NCI-H2029 treated with DMSO at 0.1 percent for 48 hours (cell line): ENCODE results near the gene ORC1.
A peak's percentile ranks its signal among the peaks of the same experiment; 100 is the strongest.
"Not testable (repeated sequence)": the region's sequence is repeated elsewhere in the genome, so short reads cannot be mapped to it uniquely, and the experiment has no call there.

Experiments used
- DNase-seq: peaks from one replicate; lab custom pipeline; 2025; lab: John Stamatoyannopoulos, UW

ORC1 gene

DNA sequence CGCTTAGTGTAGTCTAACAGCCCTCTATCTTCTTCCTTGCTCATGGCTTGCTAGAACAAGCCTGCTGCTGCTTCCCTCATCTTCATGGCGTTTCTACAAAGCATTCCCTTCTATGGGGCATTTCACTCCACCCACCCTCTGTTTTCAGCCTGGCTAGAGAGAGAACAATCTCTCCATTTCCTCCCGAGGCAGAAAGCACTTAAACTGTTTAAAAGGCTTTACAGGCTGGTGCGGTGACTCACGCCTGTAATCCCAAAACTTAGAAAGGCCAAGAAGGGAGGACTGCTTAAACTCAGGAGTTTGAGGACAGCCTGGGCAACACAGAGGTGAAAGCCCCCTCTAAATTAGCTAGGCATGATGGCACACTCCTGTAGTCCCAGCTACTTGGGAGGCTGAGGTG lies 17.8 kb downstream of the ORC1 start:
- no peak for DNase-seq

- no peak for DNase-seq
Measured at GRCh38 chr1:52385376-52385775, 18.8 kb downstream of the ORC1 start.

DNA sequence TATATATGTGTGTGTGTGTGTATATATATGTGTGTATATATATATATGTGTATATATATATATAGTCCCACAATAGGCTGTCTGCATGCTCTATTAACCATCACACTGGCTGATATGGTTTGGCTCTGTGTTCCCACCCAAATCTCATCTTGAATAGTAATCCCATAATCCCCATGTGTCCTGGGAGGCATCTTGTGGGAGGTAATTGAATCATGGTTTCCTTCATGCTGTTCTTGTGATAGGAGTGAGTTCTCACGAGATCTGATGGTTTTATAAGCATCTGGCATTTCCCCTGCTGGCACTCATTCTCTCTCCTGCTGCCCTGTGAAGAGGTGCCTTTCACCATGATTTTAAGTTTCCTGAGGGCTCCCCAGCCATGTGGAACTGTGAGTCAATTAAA lies 34.4 kb downstream of the ORC1 start:
- DNase-seq: not testable (repeated sequence)

- DNase-seq: peak; percentile 66
Measured at GRCh38 chr1:52368383-52369172, 35.6 kb downstream of the ORC1 start.

DNA sequence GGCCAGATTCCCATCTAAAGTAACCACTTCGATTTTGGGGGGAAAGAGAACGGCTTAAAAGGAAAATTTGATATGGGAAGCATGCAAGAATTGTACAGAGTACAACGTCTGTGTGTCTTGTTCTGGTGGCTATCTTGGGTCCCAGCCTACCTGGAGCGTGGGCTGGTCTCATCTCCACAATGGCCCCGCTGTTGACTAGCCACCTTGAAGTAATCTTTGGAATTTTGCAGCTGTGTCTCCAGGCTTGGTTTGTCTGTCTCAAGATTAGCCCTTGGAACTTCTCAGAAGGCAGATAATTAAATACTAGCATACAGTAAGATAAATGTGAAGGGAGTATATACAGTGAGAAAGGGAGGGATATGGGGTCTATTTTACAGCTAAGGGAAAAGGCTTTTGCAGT lies 37.0 kb downstream of the ORC1 start:
- no peak for DNase-seq

DNA sequence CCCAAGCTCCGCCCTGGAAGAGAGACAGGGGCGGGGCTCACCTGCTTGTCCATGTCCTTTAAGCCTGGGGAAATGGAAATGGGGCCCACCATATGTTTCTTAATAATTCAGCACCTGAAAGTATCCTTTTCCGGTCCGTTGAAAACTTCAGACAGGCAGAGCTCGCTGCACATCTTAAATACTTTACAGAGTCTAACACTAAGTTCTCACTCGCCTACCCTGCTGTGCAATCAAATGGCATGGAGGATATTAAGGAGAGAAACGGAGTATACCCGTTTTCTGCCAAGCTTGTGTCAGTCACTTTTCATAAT lies 37.8 kb downstream of the ORC1 start:
- DNase-seq: no peak

DNA sequence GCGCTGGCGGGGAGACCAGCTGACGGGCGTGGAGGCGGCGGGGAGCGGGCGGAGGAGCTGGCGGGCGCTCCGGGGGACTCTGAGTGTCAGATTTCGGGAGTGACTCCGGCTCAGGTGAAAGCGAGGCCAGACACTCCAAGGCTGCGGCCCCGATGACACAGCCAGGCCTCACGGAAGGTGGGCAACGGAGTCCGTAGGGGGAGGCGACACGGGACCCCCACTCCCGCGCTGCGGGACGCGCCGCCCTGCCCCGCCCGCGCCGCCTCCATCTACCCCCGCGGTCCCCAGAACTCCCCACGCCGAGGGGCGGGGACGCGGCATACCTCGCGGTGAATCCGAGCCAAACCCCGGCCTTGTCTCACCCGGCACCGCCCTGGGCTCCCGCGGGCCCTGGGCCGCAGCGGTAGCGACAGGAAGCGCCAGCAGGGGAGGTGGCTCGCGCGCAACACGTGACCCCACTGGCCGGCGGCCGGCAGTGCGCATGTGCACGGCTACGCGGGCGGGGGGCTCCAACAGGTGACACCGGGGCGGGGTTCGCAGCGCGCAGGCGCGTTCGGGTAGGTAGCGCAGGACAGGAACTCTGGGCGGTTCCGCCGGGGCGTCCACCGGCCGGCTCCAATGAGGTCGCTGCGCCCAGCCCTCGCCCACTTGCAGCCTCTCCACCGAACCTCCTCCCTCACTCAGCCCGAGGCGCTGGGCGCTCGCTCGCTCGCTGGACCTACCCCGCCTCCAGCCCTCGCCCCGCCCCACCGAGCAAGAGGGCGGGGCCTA lies 38.3 kb downstream of the ORC1 start, which contains the start of gene CC2D1B:
TSS of gene CC2D1B (minus strand) at position 460 of the 771 bp plus-strand sequence. CDS start 1,585 bp downstream, outside the sequence.
- peak; percentile 99 for DNase-seq

GRCh38 chr1:52365071-52365745 lies 39.0 kb downstream of the ORC1 start:
- DNase-seq: peak; percentile 69

GRCh38 chr1:52364235-52364839 lies 39.9 kb downstream of the ORC1 start:
- DNase-seq: no peak

DNA sequence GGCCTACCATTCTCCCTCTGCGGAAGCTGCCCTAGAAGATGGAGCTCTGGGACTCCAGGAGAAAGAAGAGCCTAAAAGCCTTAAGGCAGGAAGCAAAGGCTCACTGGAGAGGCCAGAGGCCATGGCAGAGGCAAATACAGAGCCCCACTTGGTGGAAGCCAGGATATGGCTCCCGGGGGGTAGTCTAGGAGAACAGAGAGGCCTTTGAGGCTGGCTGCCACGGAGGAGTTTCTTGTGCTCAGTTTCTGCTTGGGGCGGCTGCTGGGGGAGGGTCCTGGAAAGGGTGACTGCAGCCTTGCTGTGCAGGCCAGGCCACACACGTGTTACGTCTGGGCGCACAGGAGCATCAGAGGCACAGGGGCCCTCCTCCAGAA lies 43.6 kb downstream of the ORC1 start:
- DNase-seq: no peak

DNA sequence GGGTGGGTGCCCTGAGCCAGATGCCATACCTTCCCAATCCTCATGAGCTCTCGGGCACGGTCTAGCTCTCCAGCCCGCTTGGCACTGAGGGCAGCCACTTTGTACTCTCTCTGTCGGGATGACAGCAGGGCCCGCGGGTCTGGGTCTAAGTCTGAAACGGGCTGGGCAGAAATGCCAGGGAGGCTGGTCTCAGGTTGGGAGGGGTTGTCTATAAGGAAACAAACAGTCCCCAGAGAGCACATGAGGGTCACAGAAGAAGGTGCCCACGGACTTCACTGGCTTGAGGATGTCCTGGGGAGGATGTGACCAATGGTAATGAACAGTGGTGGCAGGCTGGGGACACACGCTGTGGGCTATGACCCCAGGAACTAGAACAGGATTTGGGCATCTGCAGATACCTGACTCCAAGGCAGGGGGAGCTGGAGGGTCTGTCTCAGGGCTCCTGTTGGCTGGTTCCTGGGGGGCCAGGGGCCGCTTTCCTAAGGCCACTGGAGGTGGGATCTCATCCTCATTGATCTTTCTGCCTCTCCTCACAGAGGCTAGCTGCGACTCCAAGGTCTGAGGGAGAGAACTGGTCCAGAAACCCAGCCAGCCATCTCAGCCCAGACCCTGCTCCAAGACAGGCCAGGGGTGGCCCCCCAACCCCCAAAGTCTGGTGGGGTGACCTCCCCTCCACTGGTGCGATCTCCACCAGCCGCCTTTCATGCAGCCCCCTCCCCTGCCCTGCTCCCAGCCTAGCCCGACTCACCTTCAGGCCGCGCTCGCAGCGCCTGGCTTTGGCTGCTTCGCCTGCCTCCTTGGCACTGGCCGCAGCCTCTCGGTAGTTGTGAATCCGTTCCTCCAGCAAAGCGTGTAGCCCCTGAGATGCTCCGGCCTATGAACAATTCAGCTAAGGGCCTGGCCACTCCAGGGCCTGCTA lies 44.3 kb downstream of the ORC1 start:
- DNase-seq: no peak

DNA sequence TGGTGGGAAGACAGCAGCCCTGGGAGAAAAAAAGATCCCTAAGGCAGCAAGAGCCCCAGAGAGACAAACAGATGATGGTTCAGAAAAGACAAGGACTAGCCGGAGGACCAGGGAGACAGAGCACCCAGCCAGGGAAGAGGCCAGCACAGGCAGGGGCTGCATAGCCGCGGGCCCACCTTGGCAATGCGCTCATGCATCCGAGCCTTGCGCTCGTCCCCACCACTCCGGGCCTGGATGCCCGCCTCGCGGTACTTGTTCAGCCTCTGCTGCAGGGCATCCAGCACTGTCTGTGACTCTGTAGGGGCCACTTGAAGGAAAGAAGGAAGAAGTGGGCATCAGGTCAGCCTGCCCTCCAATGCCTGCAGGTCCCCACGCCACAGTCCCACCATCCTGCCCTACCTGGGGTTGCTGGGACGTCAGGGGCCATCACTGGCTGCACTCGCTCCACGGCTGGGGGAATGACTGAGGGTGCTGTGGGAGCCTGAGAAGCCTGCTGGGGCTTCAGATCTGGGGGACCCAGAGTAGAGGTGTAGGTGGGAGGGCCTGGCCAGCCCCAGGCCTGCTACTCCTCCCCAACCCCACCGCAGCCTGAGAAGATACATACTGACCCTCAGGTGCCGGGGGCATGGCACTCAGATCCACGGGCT lies 45.2 kb downstream of the ORC1 start:
- no peak for DNase-seq

DNA sequence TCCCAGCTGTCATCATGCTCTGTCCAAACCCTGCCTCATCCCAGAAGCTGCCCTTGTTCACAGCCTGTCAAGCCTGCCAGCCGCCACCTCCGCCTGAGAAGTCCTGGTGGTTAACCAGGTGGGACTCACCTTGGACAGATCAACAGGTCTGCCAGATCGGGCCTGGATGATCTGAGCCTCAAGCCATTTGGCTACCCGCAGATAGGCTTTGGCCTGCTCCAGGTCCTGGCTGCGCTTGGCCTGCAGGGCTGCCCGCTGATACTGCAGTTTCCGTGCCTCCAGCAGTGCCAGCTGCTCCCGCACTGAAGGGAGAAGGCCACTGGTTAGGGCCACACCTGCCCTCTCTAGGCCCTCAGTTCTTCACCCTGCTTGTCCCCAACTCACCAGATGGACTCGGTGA lies 46.8 kb downstream of the ORC1 start:
- DNase-seq: no peak

DNA sequence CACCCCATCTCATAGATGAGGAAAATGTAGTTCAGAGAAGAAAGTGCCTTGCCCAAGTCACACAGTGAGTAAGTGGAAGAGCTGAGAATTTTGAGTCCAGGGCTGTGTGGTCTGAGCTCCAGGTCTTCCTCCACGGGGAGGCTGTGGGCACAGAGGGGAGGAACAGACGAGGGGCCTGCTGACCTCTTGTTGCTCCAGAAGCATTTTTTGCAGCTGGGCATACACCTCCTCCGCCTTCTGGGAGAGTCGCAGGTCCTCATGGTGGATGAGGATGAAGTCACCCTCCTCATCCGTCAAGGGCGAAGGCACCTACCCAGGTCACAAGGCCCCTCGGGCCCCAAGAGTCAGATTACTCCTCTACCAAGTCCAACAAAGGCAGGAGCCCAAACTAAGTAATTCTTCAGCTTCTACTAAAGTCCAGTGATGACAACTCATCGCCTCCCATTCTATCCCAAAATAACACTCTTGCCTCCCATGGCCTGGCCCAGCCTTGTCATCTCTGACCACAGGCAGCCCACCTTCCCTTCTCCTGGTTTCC lies 47.3 kb downstream of the ORC1 start:
- DNase-seq: no peak

DNA sequence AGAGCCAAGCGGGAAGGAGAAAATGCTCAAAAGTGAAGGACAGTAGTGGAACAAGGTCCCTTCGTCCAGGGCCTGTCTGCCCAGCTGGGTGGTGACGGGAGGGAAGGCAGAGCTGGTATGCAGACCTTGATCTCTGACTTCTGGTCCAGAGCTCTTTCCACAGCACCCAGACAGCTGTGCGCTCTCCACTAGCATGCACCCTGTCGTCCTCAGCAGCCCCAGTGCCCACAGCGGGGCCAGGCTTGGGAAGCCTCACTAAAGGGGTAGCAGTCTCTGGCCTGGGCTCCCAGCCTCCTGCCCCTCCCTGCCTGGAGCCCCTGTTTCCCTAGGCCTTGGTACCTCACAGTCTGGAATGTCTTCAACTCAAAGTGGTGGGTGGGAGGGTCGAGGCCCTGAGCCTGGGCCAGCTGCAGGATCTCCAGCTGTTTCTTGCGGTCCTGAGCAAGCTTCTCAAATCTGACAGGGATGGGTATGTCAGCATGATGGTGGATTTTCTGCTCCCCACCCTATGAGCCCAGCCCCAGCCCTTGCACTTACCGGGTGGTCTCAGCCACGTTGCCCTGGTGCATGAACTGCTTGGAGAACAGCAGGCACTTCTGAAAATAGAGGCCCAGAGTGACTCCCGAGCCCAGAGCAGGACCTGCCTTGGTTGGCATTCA lies 48.2 kb downstream of the ORC1 start:
- no peak for DNase-seq

DNA sequence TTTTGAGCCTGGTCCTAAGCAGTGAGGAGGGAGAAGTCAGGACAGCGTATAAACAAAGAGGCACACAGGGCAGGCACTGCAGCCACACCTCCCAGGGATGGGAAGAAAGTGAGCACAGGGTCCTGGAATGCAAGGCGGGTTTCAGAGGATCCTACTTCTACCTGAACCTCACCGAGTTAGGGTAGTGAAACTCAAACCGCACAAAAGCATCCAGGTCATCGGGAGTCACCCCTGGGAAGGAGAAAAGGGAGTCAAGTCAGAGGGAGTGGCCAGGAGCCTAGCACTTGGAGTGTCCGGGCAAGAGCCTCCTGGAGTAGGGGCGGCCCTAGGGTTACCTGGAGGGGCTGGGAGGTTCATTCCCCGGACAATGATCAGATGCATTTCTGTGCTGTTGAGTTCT lies 48.8 kb downstream of the ORC1 start:
- DNase-seq: no peak

DNA sequence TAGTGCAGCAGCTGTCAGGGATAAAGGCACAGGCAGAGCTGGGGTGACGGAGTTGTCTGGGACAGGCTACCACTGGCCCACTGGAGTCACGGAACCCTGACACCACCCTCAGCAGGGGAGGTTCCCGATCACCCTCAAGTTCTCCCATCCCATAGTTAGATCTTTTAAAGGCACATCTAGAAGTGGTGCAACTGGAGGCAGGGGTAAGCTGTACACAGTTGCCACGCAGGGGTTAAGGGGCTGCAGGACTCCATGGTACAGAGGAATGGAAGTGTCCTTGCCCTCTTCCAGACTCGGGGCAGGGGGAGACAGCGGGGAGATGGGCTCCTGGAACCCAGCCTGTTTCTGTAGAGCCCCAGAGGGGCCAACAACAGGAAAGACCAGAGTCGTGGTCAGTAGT lies 51.5 kb downstream of the ORC1 start:
- no peak for DNase-seq

GRCh38 chr1:52348704-52349300 lies 55.4 kb downstream of the ORC1 start:
- no peak for DNase-seq

DNA sequence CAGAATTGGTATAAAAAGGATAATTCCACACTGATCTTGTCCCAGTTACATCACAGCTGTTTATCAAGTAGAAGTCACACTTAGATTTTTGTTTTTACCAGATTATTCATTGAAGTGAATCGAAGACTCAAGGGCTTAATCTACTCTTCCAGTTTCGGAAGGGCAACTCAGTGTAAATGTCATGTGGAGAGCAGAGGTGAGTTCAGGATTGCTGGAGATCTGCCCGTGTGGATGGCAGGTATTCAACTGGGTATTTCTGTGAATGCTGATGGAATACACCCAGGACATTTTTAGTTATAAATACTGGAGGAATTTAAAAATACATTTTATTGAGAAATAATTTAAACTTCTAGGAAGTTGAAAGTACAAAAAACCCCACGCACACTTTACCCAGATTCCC lies 57.6 kb downstream of the ORC1 start:
- no peak for DNase-seq

DNA sequence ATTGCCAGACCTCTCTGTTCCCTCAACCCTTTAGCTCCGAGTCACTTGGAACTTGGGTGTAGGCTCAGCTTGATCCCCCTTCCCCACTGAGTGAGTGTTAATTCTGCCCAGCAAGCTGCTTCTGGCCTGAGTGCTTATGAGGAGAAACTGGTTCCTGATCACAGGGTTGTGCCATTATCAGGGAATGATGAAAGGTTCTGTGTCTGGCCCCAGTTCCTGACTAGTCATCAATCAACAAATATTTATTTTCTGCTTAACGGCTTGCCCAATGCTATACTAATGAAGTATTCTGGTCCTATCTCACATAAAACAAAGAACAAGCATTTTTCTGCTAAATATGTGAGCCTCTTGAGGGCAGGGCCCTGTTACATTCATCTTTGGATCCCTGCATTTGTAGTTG lies 59.0 kb downstream of the ORC1 start:
- DNase-seq: no peak
